Spleen (tissue), 11 donors: ENCODE measurements around the gene FKBP10. TPM values are rescaled to one million over a fixed set of nuclear protein-coding genes. Genes with fewer than 3 reads are reported as not detected.
"Not testable (repeated sequence)": the region's sequence is repeated elsewhere in the genome, so short reads cannot be mapped to it uniquely, and the experiment has no call there.

ENCODE experiments used
- DNase-seq: peaks from one replicate; pipeline ENCODE4 v3.0.0-alpha.2; 2020
- H3K27ac ChIP-seq, 8 donors: fragments of 200-600 bp; sonication (generic) in 7 of 8; 1 replicate in 4 of 8; 2 replicates in 4 of 8; pipeline versions ENCODE4 v1.5.0 to v1.8.0; 2016 to 2021; ENCODE audit warnings: inconsistent platforms in 4 of 8, mild to moderate bottlenecking in 4 of 8, moderate library complexity in 1 of 8
- H3K27me3 ChIP-seq, 7 donors: fragments of 200-600 bp; sonication (generic) in 6 of 7; replicated peaks in 1 of 7; 1 replicate in 4 of 7; 2 replicates in 3 of 7; pipeline versions ENCODE4 v1.5.0 to v1.8.0; 2016 to 2021; ENCODE audit warnings: inconsistent platforms in 3 of 7, mild to moderate bottlenecking in 1 of 7
- H3K36me3 ChIP-seq, 6 donors: fragments of 200-600 bp; sonication (generic) in 5 of 6; 1 replicate in 4 of 6; 2 replicates in 2 of 6; pipeline versions ENCODE4 v1.5.0 to v1.8.0; 2016 to 2021; ENCODE audit warnings: inconsistent platforms in 2 of 6
- H3K4me1 ChIP-seq, 6 donors: fragments of 200-600 bp; sonication (generic) in 5 of 6; 1 replicate in 3 of 6; 2 replicates in 3 of 6; pipeline versions ENCODE4 v1.5.0 to v1.8.0; 2016 to 2021; ENCODE audit warnings: inconsistent platforms in 3 of 6
- H3K4me3 ChIP-seq, 8 donors: fragments of 200-600 bp; sonication (generic) in 7 of 8; 1 replicate in 4 of 8; 2 replicates in 4 of 8; pipeline versions ENCODE4 v1.5.0 to v1.8.0; 2016 to 2021; ENCODE audit warnings: inconsistent platforms in 4 of 8, mild to moderate bottlenecking in 4 of 8, moderate library complexity in 2 of 8
- H3K9me3 ChIP-seq, 8 donors: fragments of 200-600 bp; sonication (generic) in 7 of 8; 1 replicate in 4 of 8; 2 replicates in 4 of 8; pipeline versions ENCODE4 v1.5.0 to v1.8.0; 2016 to 2021; ENCODE audit warnings: inconsistent platforms in 4 of 8
- CTCF ChIP-seq, 11 experiments: fragments of 200-600 bp in 7 of 11; fragments of 450-650 bp in 4 of 11; sonication (generic) in 4 of 11; IDR thresholded peaks in 8 of 11; conservative IDR thresholded peaks in 3 of 11; 1 replicate in 7 of 11; 2 replicates in 4 of 11; pipeline versions ENCODE4 v1.4.0 to v1.8.0; 2016 to 2021; ENCODE audit warnings: antibody characterized with exemption in 11 of 11, inconsistent platforms in 4 of 11, mild to moderate bottlenecking in 1 of 11
- POLR2A ChIP-seq, 3 donors: fragments of 450-650 bp; IDR thresholded peaks; one replicate each; pipeline ENCODE4 v1.5.1; 2017; ENCODE audit warnings: antibody characterized with exemption in 3 of 3, mild to moderate bottlenecking in 1 of 3
- POLR2AphosphoS5 ChIP-seq, 3 donors: sonication (generic); formaldehyde crosslinking; IDR thresholded peaks; one replicate each; pipeline ENCODE4 v1.5.1; 2017; ENCODE audit warnings: antibody characterized with exemption in 3 of 3
- WGBS, 5 donors: extraction: QIAGEN DNeasy Blood & Tissue Kit in 3 of 5; methylation state at CpG; one replicate each; pipeline versions ENCODE4 v1.1.5 to v1.1.7; 2013 to 2018; 5-methylcytosine and 5-hydroxymethylcytosine counted together
- intact Hi-C: fragments of 100-400 bp; cut with DNase I; formaldehyde crosslinking; loops from one replicate; pipeline ENCODE4 v1.15.0; 2023; ENCODE audit warnings: low total_unique reads
- polyA plus RNA-seq, 3 donors: library from polyadenylated mRNA; stranded (reverse); fragments of 200-250 nt; gene quantifications; one replicate each; pipeline ENCODE4 v1.2.1, GENCODE V29; 2013
- total RNA-seq, 7 donors: library from RNA; depleted of rRNA in 3 of 7; stranded (reverse); fragments of >200 nt in 3 of 7; fragmentation: NEBNext Ultra II Directional in 4 of 7; extraction: Animal tissue kit (Norgen Biotek cat#: 25700) in 4 of 7; gene quantifications; one replicate each; pipeline versions ENCODE4 v1.1.0 to v1.2.1, GENCODE V29; 2016 to 2021
- donor health status: healthy with polysubstance abuse.
- donor health status: DM: no; HTN: no; CAD: no; lungs with moderate emphysema.
- donor health status: DM: no; HTN: no; CAD: no.
- donor health status: Bipolar disorder and iron deficiency.
- donor health status: healthy.
- donor health status: DM: no; HTN: no; CAD: no.
- donor health status: DM: yes; HTN: yes; CAD: no.

Gene FKBP10
- total and polyA plus RNA-seq, 10 donors = 9.6 to 30.8 (median 16.2) TPM

- 72 to 88% (median 81%) methylated on average over 4 of the region's 4 CpGs for WGBS, 5 donors
- TF ChIP-seq POLR2AphosphoS5 (IDR thresholded peaks at IDR 0.05) (no peak), POLR2A (IDR thresholded peaks at IDR 0.05) (no peak), CTCF (IDR thresholded peaks at IDR 0.05 in 8 of 11, conservative IDR thresholded peaks at IDR 0.05 in 3 of 11) (no peak)
- Histone ChIP-seq H3K27ac (no peak overlapping the region), H3K27me3 (no peaks in the 10 kb centered on the region), H3K9me3 (no peaks in the 10 kb centered on the region), H3K4me1 (peaks cover 0 to 47% (median 16%) of the 10 kb centered on the region in 6 donors), H3K36me3 (peaks cover 0 to 45% (median 13%) of the 10 kb centered on the region in 6 donors), H3K4me3 (no peak overlapping the region)
- intact Hi-C loops = no loop called here
- DNase-seq = no peak
Observed at GRCh38 chr17:41849251-41849990, 36.6 kb downstream of the FKBP10 start.

GRCh38 chr17:41851382-41851781, 38.6 kb downstream of the FKBP10 start:
- H3K27ac ChIP-seq, DNase-seq, H3K9me3 ChIP-seq, intact Hi-C loops, H3K4me3 ChIP-seq, H3K27me3 ChIP-seq: not testable (repeated sequence)
- peaks cover 0 to 47% (median 16%) of the 10 kb centered on the region in 6 donors for H3K4me1 ChIP-seq
- peaks cover 0 to 56% (median 21%) of the 10 kb centered on the region in 6 donors for H3K36me3 ChIP-seq
- 87 to 91% (median 89%) methylated on average over 14 of the region's 14 CpGs for WGBS, 5 donors

- H3K9me3 ChIP-seq = no peaks in the 10 kb centered on the region
- 77 to 93% (median 90%) methylated on average over 3 of the region's 3 CpGs for WGBS, 5 donors
- TF ChIP-seq POLR2AphosphoS5 (IDR thresholded peaks at IDR 0.05) (no peak), CTCF (IDR thresholded peaks at IDR 0.05 in 8 of 11, conservative IDR thresholded peaks at IDR 0.05 in 3 of 11) (no peak), POLR2A (IDR thresholded peaks at IDR 0.05) (no peak)
- no peak for DNase-seq
- peaks cover 13 to 58% (median 37%) of the 10 kb centered on the region in 6 donors for H3K4me1 ChIP-seq
- intact Hi-C loops = no loop called here
- peaks cover 0 to 2% (median 0%) of the 10 kb centered on the region in 6 donors for H3K36me3 ChIP-seq
- no peak overlapping the region for H3K4me3 ChIP-seq
- H3K27ac ChIP-seq = no peak overlapping the region
- H3K27me3 ChIP-seq = no peaks in the 10 kb centered on the region
Observed at GRCh38 chr17:41860254-41860931, 47.6 kb downstream of the FKBP10 start.

- DNase-seq = no peak
- WGBS, 5 donors = 44 to 51% (median 48%) methylated on average over 17 to 18 of the region's 18 CpGs
- TF ChIP-seq POLR2A (IDR thresholded peaks at IDR 0.05) = no peak
- TF ChIP-seq CTCF (IDR thresholded peaks at IDR 0.05 in 8 of 11, conservative IDR thresholded peaks at IDR 0.05 in 3 of 11) = no peak
- peaks cover 0 to 19% (median 13%) of the 10 kb centered on the region in 6 donors for H3K36me3 ChIP-seq
- H3K9me3 ChIP-seq = no peaks in the 10 kb centered on the region
- no peaks in the 10 kb centered on the region for H3K27me3 ChIP-seq
- H3K4me3 ChIP-seq = peak overlapping the region in 6 of 8 donors; percentile 84 to 99 (median 96)
- intact Hi-C loops = no loop called here
- no peak overlapping the region for H3K27ac ChIP-seq
- peaks cover 13 to 58% (median 40%) of the 10 kb centered on the region in 6 donors for H3K4me1 ChIP-seq
Observed at GRCh38 chr17:41863074-41863848, 50.5 kb downstream of the FKBP10 start.
